Aorta (tissue), 5 donors: Measurements from ENCODE around the gene ABCC11. TPM values are rescaled to one million over a fixed set of nuclear protein-coding genes. Genes with fewer than 3 reads are reported as not detected.
"Not testable (repeated sequence)": the region's sequence is repeated elsewhere in the genome, so short reads cannot be mapped to it uniquely, and the experiment has no call there.

Experiments
- ATAC-seq: fragments of 200-7000 bp; cut with Tn5 transposase; one replicate; pipeline ENCODE4 v1.9.1; 2022; ENCODE audit warnings: moderate library complexity; ENCODE audit not compliant: low FRiP score
- DNase-seq, 2 donors: peaks; one replicate each; pipeline ENCODE4 v3.0.0-alpha.2; 2020
- H3K27ac ChIP-seq, 2 donors: one replicate each; pipeline ENCODE4 v1.5.1; 2013; ENCODE audit warnings: low read length in 2 of 2, mild to moderate bottlenecking in 2 of 2, moderate library complexity in 2 of 2, control low read depth in 1 of 2, inconsistent platforms in 1 of 2, low read depth in 1 of 2
- H3K27me3 ChIP-seq, 2 donors: one replicate each; pipeline ENCODE4 v1.6.1; 2013; ENCODE audit warnings: control low read depth in 1 of 2, low read length in 1 of 2, mild to moderate bottlenecking in 1 of 2, moderate library complexity in 1 of 2; ENCODE audit not compliant: insufficient read depth in 2 of 2, control insufficient read depth in 1 of 2
- H3K36me3 ChIP-seq, 2 donors: one replicate each; pipeline ENCODE4 v1.6.1; 2013; ENCODE audit warnings: control low read depth in 1 of 2, low read length in 1 of 2, mild to moderate bottlenecking in 1 of 2; ENCODE audit not compliant: insufficient read depth in 2 of 2, control insufficient read depth in 1 of 2
- H3K4me1 ChIP-seq, 2 donors: one replicate each; pipeline ENCODE4 v1.6.1; 2013; ENCODE audit warnings: low read length in 2 of 2, control low read depth in 1 of 2, mild to moderate bottlenecking in 1 of 2, moderate library complexity in 1 of 2; ENCODE audit not compliant: insufficient read depth in 2 of 2, control insufficient read depth in 1 of 2
- H3K4me3 ChIP-seq, 2 donors: one replicate each; pipeline ENCODE4 v1.5.1; 2013; ENCODE audit warnings: low read length in 2 of 2, control low read depth in 1 of 2, mild to moderate bottlenecking in 1 of 2
- H3K9me3 ChIP-seq: one replicate; pipeline ENCODE4 v1.6.1; 2013; ENCODE audit warnings: mild to moderate bottlenecking, low read length; ENCODE audit not compliant: control insufficient read depth
- WGBS, 2 donors: extraction: QIAGEN DNeasy Blood & Tissue Kit; methylation state at CpG; one replicate each; pipeline ENCODE4 v1.1.7; 2013; 5-methylcytosine and 5-hydroxymethylcytosine counted together
- intact Hi-C, 2 donors: fragments of 100-400 bp; cut with DNase I; formaldehyde crosslinking; loops; one replicate each; pipeline versions ENCODE4 v1.14.2 to v1.15.0; 2022
- polyA plus RNA-seq, 2 donors: library from polyadenylated mRNA; stranded (reverse); fragments of 200-250 nt; gene quantifications; one replicate each; pipeline ENCODE4 v1.2.3, GENCODE V29; 2013
- total RNA-seq, 2 donors: library from RNA; stranded (reverse); fragmentation: NEBNext Ultra II Directional; extraction: Animal tissue kit (Norgen Biotek cat#: 25700); gene quantifications; one replicate each; pipeline ENCODE4 v1.2.1, GENCODE V29; 2021
- donor health status: healthy with polysubstance abuse.
- donor health status: Bipolar disorder and iron deficiency.
- donor health status: DM: no; HTN: no; CAD: no.
- donor health status: DM: no; HTN: no; CAD: no.
- donor health status: DM: yes; HTN: yes; CAD: no.

ABCC11 gene
- total and polyA plus RNA-seq, 4 donors = 0.13 TPM; not detected in 3

GRCh38 chr16:48184681-48185080 is 62.7 kb downstream of the ABCC11 start:
- WGBS, 2 donors = 78 to 79% methylated on average over 6 of the region's 6 CpGs
- Histone ChIP-seq H3K4me3 (no peak overlapping the region), H3K36me3 (no peaks in the 10 kb centered on the region), H3K9me3 (no peaks in the 10 kb centered on the region), H3K27me3 (no peaks in the 10 kb centered on the region), H3K27ac (no peak overlapping the region), H3K4me1 (no peaks in the 10 kb centered on the region)
- intact Hi-C loops = no loop called here
- DNase-seq = no peak
- no peak for ATAC-seq

DNA sequence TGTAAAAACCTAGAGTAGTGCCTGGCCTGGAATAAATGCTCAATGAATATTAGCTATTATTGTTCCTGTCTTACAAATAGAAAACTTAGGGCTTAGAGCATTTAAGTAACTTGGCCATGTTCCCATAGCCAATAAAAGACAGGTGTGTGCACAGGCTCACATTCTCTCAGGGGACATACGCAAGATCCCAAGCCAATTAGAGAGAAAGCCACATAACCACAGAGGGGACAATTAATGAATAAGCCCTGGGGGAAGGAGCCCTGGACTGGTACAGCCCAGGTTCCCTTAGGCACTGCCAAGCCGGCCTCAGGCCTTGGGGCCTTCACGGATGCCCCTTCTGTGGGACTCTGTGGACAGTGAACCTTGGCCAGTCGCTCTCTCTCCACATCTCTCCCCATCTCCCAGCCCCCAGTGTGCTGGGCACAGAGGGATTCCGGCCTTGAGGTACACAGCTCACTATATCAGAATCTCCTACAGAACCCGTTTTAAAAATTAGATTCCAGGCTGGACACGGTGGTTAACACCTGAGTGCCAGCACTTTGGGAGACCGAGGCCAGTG is 64.3 kb downstream of the ABCC11 start:
- Histone ChIP-seq H3K4me3 (no peak overlapping the region), H3K27ac (no peak overlapping the region), H3K27me3 (no peaks in the 10 kb centered on the region), H3K4me1 (no peaks in the 10 kb centered on the region), H3K36me3 (no peaks in the 10 kb centered on the region), H3K9me3 (no peaks in the 10 kb centered on the region)
- DNase-seq (no peak), ATAC-seq (no peak)
- 88 to 89% methylated on average over 8 of the region's 8 CpGs for WGBS, 2 donors
- intact Hi-C loops = no loop called here

GRCh38 chr16:48181746-48182520 is 65.4 kb downstream of the ABCC11 start:
- H3K36me3 ChIP-seq, ATAC-seq, DNase-seq, H3K27me3 ChIP-seq, H3K27ac ChIP-seq, intact Hi-C loops, H3K4me1 ChIP-seq, H3K4me3 ChIP-seq, H3K9me3 ChIP-seq: not testable (repeated sequence)
- 76 to 79% methylated on average over 14 of the region's 14 CpGs for WGBS, 2 donors

GRCh38 chr16:48180868-48181480 is 66.4 kb downstream of the ABCC11 start:
- WGBS, 2 donors = 84 to 85% methylated on average over 9 of the region's 9 CpGs
- no peak for DNase-seq
- Histone ChIP-seq H3K27ac (no peak overlapping the region), H3K4me3 (no peak overlapping the region), H3K4me1 (no peaks in the 10 kb centered on the region), H3K27me3 (no peaks in the 10 kb centered on the region), H3K9me3 (no peaks in the 10 kb centered on the region), H3K36me3 (no peaks in the 10 kb centered on the region)
- intact Hi-C loops = no loop called here
- no peak for ATAC-seq

DNA sequence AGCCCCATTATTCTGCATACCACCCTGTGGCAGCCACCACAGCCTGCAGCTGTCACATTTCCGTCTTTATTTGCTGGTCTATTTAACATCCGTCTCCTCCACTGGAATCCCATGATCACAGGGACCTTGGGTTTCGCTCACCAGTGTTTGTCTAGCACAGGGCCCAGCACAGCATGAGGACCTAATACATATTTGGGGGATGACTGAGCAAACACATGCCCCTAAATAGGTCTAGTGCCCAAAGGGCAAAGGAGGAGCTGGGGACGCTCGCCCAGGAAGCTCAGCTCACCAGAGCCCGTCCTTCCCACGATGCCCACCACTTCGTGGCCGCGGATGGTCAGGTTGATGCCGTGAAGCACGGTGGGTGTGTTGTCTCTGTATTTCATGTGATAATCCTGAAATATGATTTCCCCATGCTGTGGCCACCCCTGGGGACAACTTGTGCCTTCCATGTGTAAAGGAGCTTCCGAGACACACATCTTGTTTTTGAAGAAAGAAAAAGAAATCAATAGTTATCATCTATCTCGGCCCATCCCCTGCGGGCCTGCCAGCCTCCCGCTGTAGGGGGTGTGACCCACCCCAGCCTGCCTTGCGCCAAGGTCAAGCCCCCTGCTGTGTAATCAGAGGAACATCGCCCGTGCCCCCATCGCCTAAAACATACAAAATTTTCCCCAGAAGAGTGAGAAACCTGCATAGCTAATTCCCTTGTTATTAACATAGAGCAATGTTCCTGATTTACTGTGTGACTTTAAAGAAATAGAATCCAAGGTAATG is 70.5 kb downstream of the ABCC11 start:
- no peaks in the 10 kb centered on the region for H3K27me3 ChIP-seq
- intact Hi-C loops = no loop called here

GRCh38 chr16:48173889-48174288 is 73.5 kb downstream of the ABCC11 start:
- DNase-seq = no peak

More for the DNA sequence above, 70.5 kb downstream of the ABCC11 start:
- Histone ChIP-seq H3K4me1 (no peaks in the 10 kb centered on the region), H3K36me3 (no peaks in the 10 kb centered on the region), H3K4me3 (no peak overlapping the region), H3K27ac (no peak overlapping the region), H3K9me3 (no peaks in the 10 kb centered on the region)
- no peak for DNase-seq
- ATAC-seq = no peak
- 78 to 83% methylated on average over 20 of the region's 20 CpGs for WGBS, 2 donors

DNA sequence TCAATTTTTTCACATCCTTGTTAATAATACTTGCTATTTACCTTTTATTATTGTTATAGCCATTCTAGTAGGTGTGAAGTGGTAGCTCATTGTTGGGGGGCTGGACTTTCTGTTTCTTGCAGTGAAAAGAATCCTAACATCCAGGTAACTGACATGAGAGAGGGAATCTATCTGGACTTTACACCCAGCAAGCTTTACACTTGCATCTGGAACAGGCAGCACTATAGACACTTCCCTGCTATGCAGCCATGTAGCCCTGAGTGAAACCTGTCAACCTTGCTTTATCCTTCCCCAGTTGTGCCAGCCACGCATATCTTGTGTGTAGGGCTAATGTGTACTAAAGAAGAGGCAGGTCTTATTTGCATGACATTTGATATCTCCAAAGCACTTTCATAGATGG is 74.7 kb downstream of the ABCC11 start:
- DNase-seq = no peak
- Histone ChIP-seq H3K4me3 (no peak overlapping the region), H3K36me3 (no peaks in the 10 kb centered on the region)

More at GRCh38 chr16:48173889-48174288, 73.5 kb downstream of the ABCC11 start:
- H3K27me3 ChIP-seq = no peaks in the 10 kb centered on the region
- no peak for ATAC-seq
- no peaks in the 10 kb centered on the region for H3K9me3 ChIP-seq
- no peak overlapping the region for H3K4me3 ChIP-seq
- WGBS, 2 donors = 26 to 76% methylated on average over 1 of the region's 1 CpG
- intact Hi-C loops = no loop called here
- no peaks in the 10 kb centered on the region for H3K4me1 ChIP-seq
- H3K27ac ChIP-seq = no peak overlapping the region
- H3K36me3 ChIP-seq = no peaks in the 10 kb centered on the region

DNA sequence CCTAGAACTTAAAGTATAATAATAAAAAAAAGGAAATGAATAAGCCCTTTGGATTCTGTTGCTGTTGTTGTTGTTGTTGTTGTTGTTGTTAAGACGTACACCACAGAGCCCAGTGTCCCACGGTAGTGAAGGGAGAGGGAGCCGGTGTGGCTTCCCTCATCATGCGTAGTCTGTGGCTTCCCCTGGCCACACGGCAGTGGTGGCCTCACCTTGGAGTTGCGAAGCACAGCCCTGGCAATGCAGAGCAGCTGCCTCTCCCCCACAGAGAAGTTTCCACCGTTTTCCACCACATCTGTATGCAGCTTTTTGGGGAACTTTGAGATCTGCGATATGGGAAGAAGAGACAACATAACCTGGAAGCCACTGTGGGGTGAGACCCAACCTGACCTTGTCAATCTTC is 77.4 kb downstream of the ABCC11 start:
- Histone ChIP-seq H3K4me3 (no peak overlapping the region), H3K36me3 (no peaks in the 10 kb centered on the region), H3K4me1 (no peaks in the 10 kb centered on the region), H3K9me3 (no peaks in the 10 kb centered on the region), H3K27me3 (no peaks in the 10 kb centered on the region), H3K27ac (no peak overlapping the region)
- no peak for DNase-seq
- ATAC-seq = no peak
- WGBS, 2 donors = 75 to 80% methylated on average over 8 of the region's 8 CpGs
- intact Hi-C loops = loop anchor here (5.0 to 10.0 kb wide), 6 partner anchors 1133 to 1318 kb away; no protein-coding TSS in a partner anchor

More for the DNA sequence above, 74.7 kb downstream of the ABCC11 start:
- intact Hi-C loops = no loop called here
- H3K9me3 ChIP-seq = no peaks in the 10 kb centered on the region
- no peak overlapping the region for H3K27ac ChIP-seq
- 68 to 75% methylated on average over 1 of the region's 1 CpG for WGBS, 2 donors
- ATAC-seq = no peak
- no peaks in the 10 kb centered on the region for H3K27me3 ChIP-seq
- no peaks in the 10 kb centered on the region for H3K4me1 ChIP-seq
